HL-60 (cell line): ENCODE measurements around the gene DNAH17.

Experiments
- DNase-seq, 2 experiments: peaks; one replicate each; pipeline ENCODE4 v3.0.0-alpha.2; 2010 to 2020; ENCODE audit warnings: low read depth in 1 of 2, low spot score in 1 of 2
- H3K27ac ChIP-seq: fragments of 250-450 bp; sonication (Bioruptor Pico); replicated peaks from 2 replicates; pipeline ENCODE4 v1.5.1; 2020; ENCODE audit warnings: mild to moderate bottlenecking, moderate library complexity
- H3K27me3 ChIP-seq: fragments of 250-450 bp; sonication (Bioruptor Pico); 2 replicates; pipeline ENCODE4 v1.5.1; 2021; ENCODE audit warnings: mild to moderate bottlenecking, moderate library complexity; ENCODE audit not compliant: insufficient read depth, poor library complexity, severe bottlenecking
- H3K4me3 ChIP-seq: replicated peaks from 2 replicates; pipeline ENCODE4 v1.5.1; 2011; ENCODE audit warnings: mild to moderate bottlenecking, control low read depth, low read length; ENCODE audit not compliant: insufficient read depth
- GABPA ChIP-seq: IDR thresholded peaks from 2 replicates; pipeline ENCODE4 v1.6.1; 2012; ENCODE audit warnings: low read depth
- POLR2AphosphoS5 ChIP-seq: IDR thresholded peaks from 2 replicates; pipeline ENCODE4 v1.6.1; 2012; ENCODE audit warnings: low read depth
- SPI1 ChIP-seq: IDR thresholded peaks from 2 replicates; pipeline ENCODE4 v1.6.1; 2012; ENCODE audit warnings: low read depth, mild to moderate bottlenecking, borderline replicate concordance
- TF ChIP-seq, protein P1 (sequence below): IDR thresholded peaks from 2 replicates; pipeline ENCODE4 v1.6.1; 2012; ENCODE audit warnings: low read depth; ENCODE audit not compliant: insufficient replicate concordance
- TF ChIP-seq, protein P2 (sequence below): IDR thresholded peaks from one replicate; pipeline ENCODE4 v1.5.1; 2011; ENCODE audit warnings: low read length, control low read depth, inconsistent platforms; ENCODE audit not compliant: insufficient read depth

DNAH17 gene

DNA sequence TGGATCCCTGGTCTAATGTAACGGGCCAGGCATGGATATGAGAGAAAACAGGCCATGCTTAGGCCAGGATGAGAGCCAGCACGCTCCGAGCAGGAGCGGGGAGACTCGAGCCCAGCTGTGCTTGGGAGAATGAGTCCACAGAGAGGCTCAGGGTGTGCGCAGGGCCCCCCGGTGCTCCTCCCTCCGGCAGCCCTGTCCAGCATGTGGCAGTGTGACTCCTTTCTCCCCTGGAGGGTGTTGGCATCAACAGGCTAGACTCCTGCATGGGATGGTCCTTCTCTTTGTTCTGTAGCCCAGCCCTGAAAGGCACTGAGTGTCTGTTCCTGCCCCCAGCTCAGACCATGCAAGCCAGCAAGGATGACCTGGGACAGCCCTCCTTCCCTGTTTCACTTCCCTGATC, 175.3 kb downstream of the DNAH17 start:
- TF ChIP-seq POLR2AphosphoS5 (no peak), GABPA (no peak), SPI1 (no peak)
- TF ChIP-seq, protein P1, sequence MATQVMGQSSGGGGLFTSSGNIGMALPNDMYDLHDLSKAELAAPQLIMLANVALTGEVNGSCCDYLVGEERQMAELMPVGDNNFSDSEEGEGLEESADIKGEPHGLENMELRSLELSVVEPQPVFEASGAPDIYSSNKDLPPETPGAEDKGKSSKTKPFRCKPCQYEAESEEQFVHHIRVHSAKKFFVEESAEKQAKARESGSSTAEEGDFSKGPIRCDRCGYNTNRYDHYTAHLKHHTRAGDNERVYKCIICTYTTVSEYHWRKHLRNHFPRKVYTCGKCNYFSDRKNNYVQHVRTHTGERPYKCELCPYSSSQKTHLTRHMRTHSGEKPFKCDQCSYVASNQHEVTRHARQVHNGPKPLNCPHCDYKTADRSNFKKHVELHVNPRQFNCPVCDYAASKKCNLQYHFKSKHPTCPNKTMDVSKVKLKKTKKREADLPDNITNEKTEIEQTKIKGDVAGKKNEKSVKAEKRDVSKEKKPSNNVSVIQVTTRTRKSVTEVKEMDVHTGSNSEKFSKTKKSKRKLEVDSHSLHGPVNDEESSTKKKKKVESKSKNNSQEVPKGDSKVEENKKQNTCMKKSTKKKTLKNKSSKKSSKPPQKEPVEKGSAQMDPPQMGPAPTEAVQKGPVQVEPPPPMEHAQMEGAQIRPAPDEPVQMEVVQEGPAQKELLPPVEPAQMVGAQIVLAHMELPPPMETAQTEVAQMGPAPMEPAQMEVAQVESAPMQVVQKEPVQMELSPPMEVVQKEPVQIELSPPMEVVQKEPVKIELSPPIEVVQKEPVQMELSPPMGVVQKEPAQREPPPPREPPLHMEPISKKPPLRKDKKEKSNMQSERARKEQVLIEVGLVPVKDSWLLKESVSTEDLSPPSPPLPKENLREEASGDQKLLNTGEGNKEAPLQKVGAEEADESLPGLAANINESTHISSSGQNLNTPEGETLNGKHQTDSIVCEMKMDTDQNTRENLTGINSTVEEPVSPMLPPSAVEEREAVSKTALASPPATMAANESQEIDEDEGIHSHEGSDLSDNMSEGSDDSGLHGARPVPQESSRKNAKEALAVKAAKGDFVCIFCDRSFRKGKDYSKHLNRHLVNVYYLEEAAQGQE, result no peak
- TF ChIP-seq, protein P2, sequence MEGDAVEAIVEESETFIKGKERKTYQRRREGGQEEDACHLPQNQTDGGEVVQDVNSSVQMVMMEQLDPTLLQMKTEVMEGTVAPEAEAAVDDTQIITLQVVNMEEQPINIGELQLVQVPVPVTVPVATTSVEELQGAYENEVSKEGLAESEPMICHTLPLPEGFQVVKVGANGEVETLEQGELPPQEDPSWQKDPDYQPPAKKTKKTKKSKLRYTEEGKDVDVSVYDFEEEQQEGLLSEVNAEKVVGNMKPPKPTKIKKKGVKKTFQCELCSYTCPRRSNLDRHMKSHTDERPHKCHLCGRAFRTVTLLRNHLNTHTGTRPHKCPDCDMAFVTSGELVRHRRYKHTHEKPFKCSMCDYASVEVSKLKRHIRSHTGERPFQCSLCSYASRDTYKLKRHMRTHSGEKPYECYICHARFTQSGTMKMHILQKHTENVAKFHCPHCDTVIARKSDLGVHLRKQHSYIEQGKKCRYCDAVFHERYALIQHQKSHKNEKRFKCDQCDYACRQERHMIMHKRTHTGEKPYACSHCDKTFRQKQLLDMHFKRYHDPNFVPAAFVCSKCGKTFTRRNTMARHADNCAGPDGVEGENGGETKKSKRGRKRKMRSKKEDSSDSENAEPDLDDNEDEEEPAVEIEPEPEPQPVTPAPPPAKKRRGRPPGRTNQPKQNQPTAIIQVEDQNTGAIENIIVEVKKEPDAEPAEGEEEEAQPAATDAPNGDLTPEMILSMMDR, result no peak
- Histone ChIP-seq H3K27ac (no peak overlapping the region), H3K4me3 (no peak overlapping the region), H3K27me3 (no peaks in the 10 kb centered on the region)
- DNase-seq, result no peak

- H3K4me3 ChIP-seq, result no peak overlapping the region
- DNase-seq, result no peak
- TF ChIP-seq SPI1 (no peak), POLR2AphosphoS5 (no peak), GABPA (no peak)
- TF ChIP-seq, protein P2, result no peak
- TF ChIP-seq, protein P1, result no peak
- no peak overlapping the region for H3K27ac ChIP-seq
- no peaks in the 10 kb centered on the region for H3K27me3 ChIP-seq
Measured at GRCh38 chr17:78401246-78401645, 175.9 kb downstream of the DNAH17 start.

GRCh38 chr17:78400581-78401240, 176.5 kb downstream of the DNAH17 start:
- H3K4me3 ChIP-seq, result no peak overlapping the region
- no peak overlapping the region for H3K27ac ChIP-seq
- TF ChIP-seq GABPA (no peak), POLR2AphosphoS5 (no peak), SPI1 (no peak)
- TF ChIP-seq, protein P2, result no peak
- TF ChIP-seq, protein P1, result no peak
- no peak for DNase-seq
- no peaks in the 10 kb centered on the region for H3K27me3 ChIP-seq
